HCT116 (cell line): ENCODE results near the gene LCK.

Experiments
- MAX ChIP-seq: IDR thresholded peaks from 2 replicates; pipeline ENCODE4 v1.6.1; 2012
- POLR2A ChIP-seq: IDR thresholded peaks from 2 replicates; pipeline ENCODE4 v1.7.0; 2011; ENCODE audit warnings: borderline replicate concordance; ENCODE audit not compliant: insufficient read depth, insufficient read length; ENCODE audit errors: extremely low read depth

DNA sequence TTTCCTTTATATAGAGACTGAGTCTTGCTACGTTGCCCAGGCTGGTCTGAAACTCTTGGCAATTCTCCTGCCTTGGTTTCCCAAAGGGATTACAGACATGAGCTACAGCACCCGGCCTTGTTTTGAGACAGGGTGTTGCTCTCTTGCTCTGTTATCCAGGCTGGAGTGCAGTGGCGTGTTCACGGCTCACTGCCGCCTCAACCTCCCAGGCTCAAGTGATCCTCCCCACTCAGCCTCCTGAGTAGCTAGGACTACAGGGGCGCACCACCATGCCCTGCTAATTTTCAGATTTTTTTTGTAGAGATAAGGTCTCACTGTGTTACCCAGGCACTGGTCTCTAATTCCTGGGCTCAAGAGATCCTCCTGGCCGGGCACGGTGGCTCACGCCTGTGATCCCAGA, 14.8 kb downstream of the LCK start:
- TF ChIP-seq POLR2A = no peak
- no peak for TF ChIP-seq MAX
